Stimulated activated CD4-positive, alpha-beta T cell treated with anti-CD3 and anti-CD28 coated beads, Interleukin-15, amount 100 ng/mL, for 1 hour (primary cell): ENCODE results near the gene PBXIP1.

Experiments used
- DNase-seq, 2 donors: peaks; one replicate each; pipeline ENCODE4 v3.0.0-alpha.2; 2020; ENCODE audit warnings: low read depth in 1 of 2, low spot score in 1 of 2

PBXIP1 gene

DNA sequence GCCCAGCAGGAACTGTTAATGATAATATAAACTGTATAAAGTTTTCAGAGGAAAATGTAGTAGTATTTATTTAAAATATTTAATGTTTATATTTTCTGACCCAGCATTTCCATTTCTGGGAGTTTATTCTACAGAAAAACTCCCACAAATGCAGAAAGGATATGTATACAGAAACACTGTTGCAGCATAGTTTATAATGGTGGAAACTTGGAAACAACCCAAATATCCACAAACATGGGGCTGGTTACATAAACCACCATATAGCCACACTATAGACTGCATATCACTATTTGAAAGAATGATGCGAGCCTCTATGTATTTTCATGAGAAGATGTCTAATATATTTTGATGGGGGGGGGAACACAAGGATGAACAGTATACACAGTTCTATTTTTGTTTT lies 54.3 kb downstream of the PBXIP1 start:
- DNase-seq = no peak

DNA sequence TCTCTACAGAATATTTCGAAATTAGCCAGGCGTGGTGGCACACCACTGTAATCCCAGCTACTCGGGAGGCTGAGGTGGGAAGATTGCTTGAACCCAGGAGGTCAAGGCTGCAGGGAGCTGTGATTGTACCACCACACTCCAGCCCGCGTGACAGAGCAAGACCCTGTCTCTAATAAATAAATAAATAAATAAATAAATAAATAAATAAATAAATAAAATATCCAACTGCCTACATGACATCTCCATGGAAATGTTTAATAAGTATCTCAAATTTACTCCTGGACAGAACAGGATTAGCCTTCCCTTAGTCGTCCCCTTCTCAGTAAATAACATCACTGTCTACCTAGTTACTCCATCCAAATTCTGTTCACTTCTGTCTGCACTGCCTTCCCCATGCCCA lies 56.9 kb downstream of the PBXIP1 start:
- no peak for DNase-seq

DNA sequence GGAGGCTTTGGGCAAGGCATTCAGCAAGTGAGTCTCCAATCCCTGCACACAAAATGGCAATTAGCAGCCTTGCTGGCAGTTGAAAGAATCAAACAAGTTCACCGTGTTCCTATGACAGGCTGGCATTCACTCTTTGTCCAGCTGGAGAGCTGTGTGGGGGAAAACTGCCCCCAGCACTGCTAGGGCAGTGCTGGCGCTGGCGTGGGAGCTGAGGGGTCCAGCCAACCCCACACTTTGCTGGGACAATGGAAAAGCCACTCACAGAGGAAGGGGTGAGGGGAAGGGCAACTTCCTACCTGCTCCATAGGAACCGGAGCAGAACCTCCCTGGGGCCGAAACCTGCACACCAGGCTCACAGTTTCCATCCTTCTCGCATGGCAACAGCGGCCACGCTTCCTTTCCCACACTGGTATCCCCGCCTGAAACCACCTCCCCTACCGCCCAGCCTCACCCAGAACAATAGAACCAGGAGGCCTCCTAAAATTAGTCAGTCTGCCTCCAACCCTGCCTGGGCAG lies 59.1 kb downstream of the PBXIP1 start:
- DNase-seq = no peak

DNA sequence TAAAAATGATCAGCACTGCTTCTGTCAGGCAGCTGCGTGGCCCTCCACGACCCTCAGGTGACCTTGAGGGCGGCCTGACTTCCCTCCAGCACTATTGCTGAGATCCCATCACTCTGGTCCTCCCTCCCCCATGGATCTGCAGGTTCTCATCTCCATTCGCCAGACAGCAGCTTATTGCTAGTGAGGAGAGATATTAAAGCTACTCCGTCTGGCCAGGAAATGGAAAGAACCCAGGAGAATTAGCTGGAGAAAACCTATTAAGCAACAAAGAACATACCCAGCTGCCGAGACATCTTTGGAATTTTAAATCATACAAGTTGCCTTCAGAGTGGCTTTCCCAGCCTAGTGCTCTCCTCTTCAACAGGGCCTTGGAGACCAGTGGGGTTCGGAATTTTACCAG lies 60.1 kb downstream of the PBXIP1 start:
- no peak for DNase-seq
